Neural cell (in vitro differentiated cells): ENCODE data around the gene LXN.
"Not testable (repeated sequence)": the region's sequence is repeated elsewhere in the genome, so short reads cannot be mapped to it uniquely, and the experiment has no call there.

Experiments used
- CTCF ChIP-seq: fragments of 450-650 bp; IDR thresholded peaks from 2 replicates; pipeline ENCODE4 v1.5.1; 2014; ENCODE audit warnings: antibody characterized with exemption, mild to moderate bottlenecking, moderate library complexity; ENCODE audit not compliant: poor library complexity, severe bottlenecking
- EP300 ChIP-seq: fragments of 450-650 bp; conservative IDR thresholded peaks from 2 replicates; pipeline ENCODE4 v1.6.1; 2014; ENCODE audit warnings: antibody characterized with exemption, mild to moderate bottlenecking, moderate library complexity; ENCODE audit not compliant: poor library complexity, severe bottlenecking
- EZH2 ChIP-seq: fragments of 200-600, 300-800 bp; shearing (Covaris generic), sonication (generic); IDR thresholded peaks from 2 replicates; pipeline ENCODE4 v1.6.1; 2014; ENCODE audit warnings: antibody characterized with exemption, low read length, borderline replicate concordance, mild to moderate bottlenecking; ENCODE audit not compliant: insufficient read depth, poor library complexity, severe bottlenecking
- MXI1 ChIP-seq: fragments of 450-650 bp; conservative IDR thresholded peaks from 2 replicates; pipeline ENCODE4 v1.6.1; 2014; ENCODE audit warnings: antibody characterized with exemption, mild to moderate bottlenecking; ENCODE audit not compliant: poor library complexity, severe bottlenecking
- TAF1 ChIP-seq: IDR thresholded peaks from 2 replicates; pipeline ENCODE4 v1.6.1; 2012; ENCODE audit warnings: low read depth
- TF ChIP-seq, protein P1 (sequence below): IDR thresholded peaks from 2 replicates; pipeline ENCODE4 v1.6.1; 2012; ENCODE audit warnings: borderline replicate concordance

- TF ChIP-seq CTCF, EP300, EZH2, MXI1, TAF1: not testable (repeated sequence)
- TF ChIP-seq, protein P1, sequence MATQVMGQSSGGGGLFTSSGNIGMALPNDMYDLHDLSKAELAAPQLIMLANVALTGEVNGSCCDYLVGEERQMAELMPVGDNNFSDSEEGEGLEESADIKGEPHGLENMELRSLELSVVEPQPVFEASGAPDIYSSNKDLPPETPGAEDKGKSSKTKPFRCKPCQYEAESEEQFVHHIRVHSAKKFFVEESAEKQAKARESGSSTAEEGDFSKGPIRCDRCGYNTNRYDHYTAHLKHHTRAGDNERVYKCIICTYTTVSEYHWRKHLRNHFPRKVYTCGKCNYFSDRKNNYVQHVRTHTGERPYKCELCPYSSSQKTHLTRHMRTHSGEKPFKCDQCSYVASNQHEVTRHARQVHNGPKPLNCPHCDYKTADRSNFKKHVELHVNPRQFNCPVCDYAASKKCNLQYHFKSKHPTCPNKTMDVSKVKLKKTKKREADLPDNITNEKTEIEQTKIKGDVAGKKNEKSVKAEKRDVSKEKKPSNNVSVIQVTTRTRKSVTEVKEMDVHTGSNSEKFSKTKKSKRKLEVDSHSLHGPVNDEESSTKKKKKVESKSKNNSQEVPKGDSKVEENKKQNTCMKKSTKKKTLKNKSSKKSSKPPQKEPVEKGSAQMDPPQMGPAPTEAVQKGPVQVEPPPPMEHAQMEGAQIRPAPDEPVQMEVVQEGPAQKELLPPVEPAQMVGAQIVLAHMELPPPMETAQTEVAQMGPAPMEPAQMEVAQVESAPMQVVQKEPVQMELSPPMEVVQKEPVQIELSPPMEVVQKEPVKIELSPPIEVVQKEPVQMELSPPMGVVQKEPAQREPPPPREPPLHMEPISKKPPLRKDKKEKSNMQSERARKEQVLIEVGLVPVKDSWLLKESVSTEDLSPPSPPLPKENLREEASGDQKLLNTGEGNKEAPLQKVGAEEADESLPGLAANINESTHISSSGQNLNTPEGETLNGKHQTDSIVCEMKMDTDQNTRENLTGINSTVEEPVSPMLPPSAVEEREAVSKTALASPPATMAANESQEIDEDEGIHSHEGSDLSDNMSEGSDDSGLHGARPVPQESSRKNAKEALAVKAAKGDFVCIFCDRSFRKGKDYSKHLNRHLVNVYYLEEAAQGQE, result not testable (repeated sequence)
Measured at GRCh38 chr3:158693866-158694456, 21.5 kb upstream of the LXN start.
